HL-60 (cell line): ENCODE results near the gene TTC13.

Experiments used
- DNase-seq, 2 experiments: peaks; one replicate each; pipeline ENCODE4 v3.0.0-alpha.2; 2010 to 2020; ENCODE audit warnings: low read depth in 1 of 2, low spot score in 1 of 2
- H3K27ac ChIP-seq: fragments of 250-450 bp; sonication (Bioruptor Pico); replicated peaks from 2 replicates; pipeline ENCODE4 v1.5.1; 2020; ENCODE audit warnings: mild to moderate bottlenecking, moderate library complexity
- H3K27me3 ChIP-seq: fragments of 250-450 bp; sonication (Bioruptor Pico); 2 replicates; pipeline ENCODE4 v1.5.1; 2021; ENCODE audit warnings: mild to moderate bottlenecking, moderate library complexity; ENCODE audit not compliant: insufficient read depth, poor library complexity, severe bottlenecking
- H3K4me3 ChIP-seq: replicated peaks from 2 replicates; pipeline ENCODE4 v1.5.1; 2011; ENCODE audit warnings: mild to moderate bottlenecking, control low read depth, low read length; ENCODE audit not compliant: insufficient read depth
- GABPA ChIP-seq: IDR thresholded peaks from 2 replicates; pipeline ENCODE4 v1.6.1; 2012; ENCODE audit warnings: low read depth
- POLR2AphosphoS5 ChIP-seq: IDR thresholded peaks from 2 replicates; pipeline ENCODE4 v1.6.1; 2012; ENCODE audit warnings: low read depth
- SPI1 ChIP-seq: IDR thresholded peaks from 2 replicates; pipeline ENCODE4 v1.6.1; 2012; ENCODE audit warnings: low read depth, mild to moderate bottlenecking, borderline replicate concordance
- TF ChIP-seq, protein P1 (sequence below): IDR thresholded peaks from one replicate; pipeline ENCODE4 v1.5.1; 2011; ENCODE audit warnings: low read length, control low read depth, inconsistent platforms; ENCODE audit not compliant: insufficient read depth
- TF ChIP-seq, protein P2 (sequence below): IDR thresholded peaks from 2 replicates; pipeline ENCODE4 v1.6.1; 2012; ENCODE audit warnings: low read depth; ENCODE audit not compliant: insufficient replicate concordance

The TTC13 gene

DNA sequence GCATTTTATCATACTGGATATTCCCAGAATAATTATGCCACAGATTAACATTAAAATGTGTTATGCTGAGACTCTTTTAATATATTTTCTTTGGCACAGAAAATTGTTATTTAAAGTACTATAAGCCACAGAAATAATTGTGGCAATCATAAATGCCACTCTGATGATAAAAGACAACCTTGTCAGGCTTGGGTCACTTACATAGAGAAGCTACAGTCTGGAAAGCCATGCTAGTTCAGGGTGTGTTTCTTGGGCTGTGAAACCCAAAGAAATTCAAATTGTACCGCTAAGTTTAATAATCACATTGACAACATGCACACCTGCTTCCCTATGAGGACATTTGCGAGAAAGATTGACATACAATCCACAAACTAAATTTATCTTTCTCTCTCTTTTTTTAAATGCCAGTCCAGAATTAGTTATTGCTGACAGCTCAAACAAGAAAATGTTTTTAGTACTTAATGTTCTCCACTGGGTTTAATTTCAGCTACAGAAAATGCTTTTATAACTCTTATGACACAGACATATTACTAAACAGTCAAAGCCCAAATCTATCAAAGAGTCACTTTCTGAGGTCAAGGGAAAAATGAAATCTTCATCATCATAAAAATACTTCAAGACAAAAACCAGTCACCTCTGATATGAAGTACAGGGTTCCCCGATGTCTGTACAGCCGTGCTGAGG lies 38.7 kb downstream of the TTC13 start:
- H3K4me3 ChIP-seq = no peak overlapping the region
- H3K27me3 ChIP-seq = no peaks in the 10 kb centered on the region
- no peak overlapping the region for H3K27ac ChIP-seq
- TF ChIP-seq SPI1 (no peak), GABPA (no peak), POLR2AphosphoS5 (no peak)
- TF ChIP-seq, protein P1, sequence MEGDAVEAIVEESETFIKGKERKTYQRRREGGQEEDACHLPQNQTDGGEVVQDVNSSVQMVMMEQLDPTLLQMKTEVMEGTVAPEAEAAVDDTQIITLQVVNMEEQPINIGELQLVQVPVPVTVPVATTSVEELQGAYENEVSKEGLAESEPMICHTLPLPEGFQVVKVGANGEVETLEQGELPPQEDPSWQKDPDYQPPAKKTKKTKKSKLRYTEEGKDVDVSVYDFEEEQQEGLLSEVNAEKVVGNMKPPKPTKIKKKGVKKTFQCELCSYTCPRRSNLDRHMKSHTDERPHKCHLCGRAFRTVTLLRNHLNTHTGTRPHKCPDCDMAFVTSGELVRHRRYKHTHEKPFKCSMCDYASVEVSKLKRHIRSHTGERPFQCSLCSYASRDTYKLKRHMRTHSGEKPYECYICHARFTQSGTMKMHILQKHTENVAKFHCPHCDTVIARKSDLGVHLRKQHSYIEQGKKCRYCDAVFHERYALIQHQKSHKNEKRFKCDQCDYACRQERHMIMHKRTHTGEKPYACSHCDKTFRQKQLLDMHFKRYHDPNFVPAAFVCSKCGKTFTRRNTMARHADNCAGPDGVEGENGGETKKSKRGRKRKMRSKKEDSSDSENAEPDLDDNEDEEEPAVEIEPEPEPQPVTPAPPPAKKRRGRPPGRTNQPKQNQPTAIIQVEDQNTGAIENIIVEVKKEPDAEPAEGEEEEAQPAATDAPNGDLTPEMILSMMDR = no peak
- TF ChIP-seq, protein P2, sequence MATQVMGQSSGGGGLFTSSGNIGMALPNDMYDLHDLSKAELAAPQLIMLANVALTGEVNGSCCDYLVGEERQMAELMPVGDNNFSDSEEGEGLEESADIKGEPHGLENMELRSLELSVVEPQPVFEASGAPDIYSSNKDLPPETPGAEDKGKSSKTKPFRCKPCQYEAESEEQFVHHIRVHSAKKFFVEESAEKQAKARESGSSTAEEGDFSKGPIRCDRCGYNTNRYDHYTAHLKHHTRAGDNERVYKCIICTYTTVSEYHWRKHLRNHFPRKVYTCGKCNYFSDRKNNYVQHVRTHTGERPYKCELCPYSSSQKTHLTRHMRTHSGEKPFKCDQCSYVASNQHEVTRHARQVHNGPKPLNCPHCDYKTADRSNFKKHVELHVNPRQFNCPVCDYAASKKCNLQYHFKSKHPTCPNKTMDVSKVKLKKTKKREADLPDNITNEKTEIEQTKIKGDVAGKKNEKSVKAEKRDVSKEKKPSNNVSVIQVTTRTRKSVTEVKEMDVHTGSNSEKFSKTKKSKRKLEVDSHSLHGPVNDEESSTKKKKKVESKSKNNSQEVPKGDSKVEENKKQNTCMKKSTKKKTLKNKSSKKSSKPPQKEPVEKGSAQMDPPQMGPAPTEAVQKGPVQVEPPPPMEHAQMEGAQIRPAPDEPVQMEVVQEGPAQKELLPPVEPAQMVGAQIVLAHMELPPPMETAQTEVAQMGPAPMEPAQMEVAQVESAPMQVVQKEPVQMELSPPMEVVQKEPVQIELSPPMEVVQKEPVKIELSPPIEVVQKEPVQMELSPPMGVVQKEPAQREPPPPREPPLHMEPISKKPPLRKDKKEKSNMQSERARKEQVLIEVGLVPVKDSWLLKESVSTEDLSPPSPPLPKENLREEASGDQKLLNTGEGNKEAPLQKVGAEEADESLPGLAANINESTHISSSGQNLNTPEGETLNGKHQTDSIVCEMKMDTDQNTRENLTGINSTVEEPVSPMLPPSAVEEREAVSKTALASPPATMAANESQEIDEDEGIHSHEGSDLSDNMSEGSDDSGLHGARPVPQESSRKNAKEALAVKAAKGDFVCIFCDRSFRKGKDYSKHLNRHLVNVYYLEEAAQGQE = no peak
- no peak for DNase-seq

DNA sequence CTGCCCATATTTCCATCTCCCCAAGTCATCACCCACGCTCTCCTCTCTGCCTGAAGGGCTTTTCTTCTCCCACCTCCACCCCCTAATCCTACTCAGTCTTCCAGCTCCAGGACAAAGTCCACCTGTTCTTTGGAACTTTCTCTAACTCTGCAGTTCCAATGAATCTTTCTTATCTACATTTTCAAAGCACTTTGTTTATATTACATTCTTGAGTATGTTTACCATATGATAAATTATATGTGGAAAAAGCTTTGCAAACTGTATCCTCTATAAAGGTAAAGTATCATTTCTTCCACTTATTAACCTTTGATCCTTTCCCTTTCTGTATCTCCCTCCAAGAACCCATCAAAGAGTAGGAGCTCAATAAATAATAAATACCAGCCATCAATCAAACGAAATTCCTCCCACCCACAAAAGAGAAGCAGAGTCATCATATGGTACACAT lies 39.7 kb downstream of the TTC13 start:
- no peak for DNase-seq
- Histone ChIP-seq H3K27ac (no peak overlapping the region), H3K4me3 (no peak overlapping the region), H3K27me3 (no peaks in the 10 kb centered on the region)
- TF ChIP-seq, protein P2 = no peak
- no peak for TF ChIP-seq GABPA
- TF ChIP-seq, protein P1 = no peak
- TF ChIP-seq POLR2AphosphoS5 = no peak
- TF ChIP-seq SPI1 = no peak

DNA sequence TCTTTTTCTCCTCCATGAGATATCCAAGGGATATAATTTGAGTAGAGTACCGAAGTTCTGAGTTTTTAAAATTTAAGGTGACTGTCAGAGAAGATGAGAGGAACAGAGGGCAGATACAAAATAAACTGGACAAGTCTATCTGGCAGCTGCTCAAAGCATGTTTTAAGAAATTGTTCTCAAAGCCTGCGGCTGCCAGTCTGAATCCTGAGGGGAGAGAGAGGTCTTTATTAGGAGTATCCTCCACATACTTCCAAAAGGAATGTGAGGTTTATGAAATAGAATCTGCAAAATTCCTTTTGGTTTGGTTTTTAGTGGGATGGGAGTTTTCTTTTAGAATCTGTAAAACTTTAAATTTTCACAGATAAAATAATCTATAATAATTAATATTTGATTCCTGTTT lies 41.3 kb downstream of the TTC13 start:
- DNase-seq = no peak
- no peak overlapping the region for H3K4me3 ChIP-seq
- no peaks in the 10 kb centered on the region for H3K27me3 ChIP-seq
- no peak for TF ChIP-seq SPI1
- H3K27ac ChIP-seq = no peak overlapping the region

DNA sequence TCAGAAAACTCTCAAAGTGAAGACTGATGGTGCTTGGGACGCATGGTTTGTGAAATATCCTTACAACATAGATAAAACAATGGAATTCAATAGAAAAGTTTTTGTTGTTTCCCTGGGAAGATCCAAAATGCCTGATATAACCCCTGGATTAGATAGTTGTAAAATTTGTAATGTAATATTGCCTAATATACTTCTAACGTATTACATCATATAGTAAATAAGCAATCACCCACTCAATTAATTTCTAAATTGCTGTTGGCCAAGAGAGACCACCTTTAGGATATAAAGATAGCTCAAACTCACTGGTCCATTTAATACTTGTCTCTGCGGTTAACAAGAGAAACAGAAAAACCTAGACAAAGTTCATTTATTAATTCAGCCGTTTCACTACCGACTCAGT lies 42.2 kb downstream of the TTC13 start:
- H3K27ac ChIP-seq = no peak overlapping the region
- no peak for DNase-seq
- H3K4me3 ChIP-seq = no peak overlapping the region
- no peaks in the 10 kb centered on the region for H3K27me3 ChIP-seq
- TF ChIP-seq, protein P2 = no peak
- no peak for TF ChIP-seq GABPA
- no peak for TF ChIP-seq POLR2AphosphoS5
- TF ChIP-seq SPI1 = no peak
- TF ChIP-seq, protein P1 = no peak
